DOHH2 (cell line): ENCODE data around the gene COL5A1.

Source experiments
- CTCF ChIP-seq: fragments of 200-600 bp; sonication (generic); IDR thresholded peaks from one replicate; pipeline ENCODE4 v1.5.1; 2014; ENCODE audit warnings: antibody characterized with exemption, mild to moderate bottlenecking, low read depth, low read length; ENCODE audit not compliant: poor library complexity, severe bottlenecking
- EZH2phosphoT487 ChIP-seq: fragments of 200-600 bp; sonication (generic); IDR thresholded peaks from 2 replicates; pipeline ENCODE4 v1.6.1; 2017; ENCODE audit warnings: borderline replicate concordance, mild to moderate bottlenecking, antibody characterized with exemption, low read length, moderate library complexity, mixed read lengths

DNA sequence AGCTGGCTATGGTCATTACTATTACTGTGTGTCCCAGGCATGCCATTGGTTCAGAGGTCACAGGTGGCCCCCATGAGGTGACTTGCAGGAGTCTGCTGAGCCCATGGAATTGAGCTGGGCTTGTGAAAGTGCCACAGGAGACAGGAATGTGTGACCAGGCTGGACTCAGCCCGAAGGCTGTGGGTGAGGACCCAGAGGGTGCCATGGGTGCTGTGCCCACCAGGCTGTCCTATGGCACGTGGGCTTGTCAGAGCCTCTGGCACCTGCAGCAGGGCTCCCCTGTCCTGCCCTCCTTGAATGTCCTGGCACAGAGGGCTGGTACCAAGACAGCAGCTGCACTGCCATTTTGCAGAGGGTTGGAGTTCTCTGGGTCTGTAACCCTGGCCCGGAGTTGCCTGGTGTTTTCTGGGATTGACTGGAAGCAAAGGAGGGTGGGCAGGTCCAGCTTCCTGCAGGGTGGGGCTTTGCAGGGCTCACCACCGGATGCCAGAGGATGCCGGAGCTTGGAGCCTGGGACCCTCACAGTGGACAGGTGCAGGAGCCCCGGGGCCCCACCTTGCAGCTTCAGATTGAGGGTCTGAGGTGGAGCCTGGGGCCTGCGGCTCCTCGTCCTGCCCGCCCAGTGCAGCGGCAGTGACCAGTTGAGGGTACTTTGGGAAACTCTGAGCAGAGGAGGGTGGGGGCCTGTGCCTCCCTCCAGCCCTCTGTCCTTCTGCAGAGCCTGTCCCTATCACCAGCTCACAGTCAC, 14.2 kb downstream of the COL5A1 start:
- no peak for TF ChIP-seq CTCF
- TF ChIP-seq EZH2phosphoT487 = no peak
